ENCODE data around the gene ATP13A3.
"Not testable (repeated sequence)": the region's sequence is repeated elsewhere in the genome, so short reads cannot be mapped to it uniquely, and the experiment has no call there.

The ATP13A3 gene

DNA sequence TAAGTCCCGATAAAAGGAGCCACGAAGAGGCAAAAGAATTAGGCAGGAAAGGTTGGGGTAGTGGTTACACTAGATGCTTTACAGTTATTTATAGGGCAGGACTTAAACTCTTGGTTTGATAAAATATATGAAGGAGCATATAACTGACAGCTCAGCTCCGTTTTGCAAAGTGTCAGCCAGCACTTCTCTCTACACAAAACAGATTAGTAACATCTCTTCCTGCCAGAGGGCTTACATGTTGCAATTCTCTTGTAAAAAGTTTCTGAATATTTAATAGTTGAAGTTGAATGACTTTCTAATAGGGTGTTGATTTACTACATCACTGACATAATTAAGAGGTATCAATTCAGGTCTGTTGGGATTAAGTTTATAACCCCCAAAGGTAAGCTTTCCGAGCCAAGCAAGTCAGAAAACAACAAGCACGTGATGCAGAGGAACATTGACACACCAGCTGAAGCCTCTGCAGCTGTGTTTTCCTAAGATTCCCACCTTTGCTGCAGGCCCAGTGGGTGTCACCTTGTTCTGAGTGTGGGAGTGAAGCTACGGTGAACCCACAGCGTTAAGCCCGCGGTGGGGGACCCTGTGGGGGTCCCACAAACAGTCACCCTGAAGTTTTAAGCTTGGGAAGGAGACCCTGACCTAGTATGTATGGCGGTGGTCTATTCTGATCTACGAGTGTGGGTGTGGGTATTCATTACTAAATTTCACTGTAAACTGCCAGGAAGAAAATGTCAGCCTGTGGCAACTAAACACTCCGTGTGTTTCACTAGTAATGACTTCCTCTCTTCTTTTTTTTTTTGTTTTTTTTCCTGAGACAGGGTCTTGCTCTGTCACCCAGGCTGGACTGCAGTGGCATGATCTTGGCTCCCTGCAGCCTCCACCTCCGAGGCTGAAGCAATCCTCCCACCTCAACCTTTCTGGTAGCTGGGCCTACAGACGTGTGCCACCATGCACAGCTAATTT is 22.0 kb upstream of the ATP13A3 start:
- TF ChIP-seq, protein P1, sequence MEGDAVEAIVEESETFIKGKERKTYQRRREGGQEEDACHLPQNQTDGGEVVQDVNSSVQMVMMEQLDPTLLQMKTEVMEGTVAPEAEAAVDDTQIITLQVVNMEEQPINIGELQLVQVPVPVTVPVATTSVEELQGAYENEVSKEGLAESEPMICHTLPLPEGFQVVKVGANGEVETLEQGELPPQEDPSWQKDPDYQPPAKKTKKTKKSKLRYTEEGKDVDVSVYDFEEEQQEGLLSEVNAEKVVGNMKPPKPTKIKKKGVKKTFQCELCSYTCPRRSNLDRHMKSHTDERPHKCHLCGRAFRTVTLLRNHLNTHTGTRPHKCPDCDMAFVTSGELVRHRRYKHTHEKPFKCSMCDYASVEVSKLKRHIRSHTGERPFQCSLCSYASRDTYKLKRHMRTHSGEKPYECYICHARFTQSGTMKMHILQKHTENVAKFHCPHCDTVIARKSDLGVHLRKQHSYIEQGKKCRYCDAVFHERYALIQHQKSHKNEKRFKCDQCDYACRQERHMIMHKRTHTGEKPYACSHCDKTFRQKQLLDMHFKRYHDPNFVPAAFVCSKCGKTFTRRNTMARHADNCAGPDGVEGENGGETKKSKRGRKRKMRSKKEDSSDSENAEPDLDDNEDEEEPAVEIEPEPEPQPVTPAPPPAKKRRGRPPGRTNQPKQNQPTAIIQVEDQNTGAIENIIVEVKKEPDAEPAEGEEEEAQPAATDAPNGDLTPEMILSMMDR (IDR thresholded peaks at IDR 0.05; ENCODE audit: low read depth, low read length): no peak
- H3K4me3 ChIP-seq (ENCODE audit: low read depth, low read length): no peak overlapping the region

DNA sequence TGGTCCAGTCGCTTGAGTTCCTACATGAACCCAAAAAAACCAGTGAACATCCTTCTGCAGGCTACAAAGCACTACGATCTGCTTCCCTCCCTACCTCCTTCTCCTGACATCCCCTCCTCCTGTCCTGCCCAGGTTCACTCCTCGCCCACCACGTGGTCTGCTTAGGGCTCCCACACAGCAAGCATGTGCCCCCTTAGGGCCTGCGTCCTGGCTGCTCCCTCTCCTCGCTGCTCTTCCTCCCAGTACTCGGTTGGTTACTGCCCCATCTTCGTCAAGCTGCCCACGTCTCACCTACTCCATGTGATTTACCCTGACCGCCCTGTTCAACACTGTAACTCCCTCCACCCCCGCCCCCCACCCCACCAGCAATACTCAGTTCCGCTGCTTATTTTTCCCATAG is 20.8 kb upstream of the ATP13A3 start:
- no peak overlapping the region for H3K4me3 ChIP-seq (ENCODE audit: low read depth, low read length)
- TF ChIP-seq, protein P1 (IDR thresholded peaks at IDR 0.05; ENCODE audit: low read depth, low read length): no peak

DNA sequence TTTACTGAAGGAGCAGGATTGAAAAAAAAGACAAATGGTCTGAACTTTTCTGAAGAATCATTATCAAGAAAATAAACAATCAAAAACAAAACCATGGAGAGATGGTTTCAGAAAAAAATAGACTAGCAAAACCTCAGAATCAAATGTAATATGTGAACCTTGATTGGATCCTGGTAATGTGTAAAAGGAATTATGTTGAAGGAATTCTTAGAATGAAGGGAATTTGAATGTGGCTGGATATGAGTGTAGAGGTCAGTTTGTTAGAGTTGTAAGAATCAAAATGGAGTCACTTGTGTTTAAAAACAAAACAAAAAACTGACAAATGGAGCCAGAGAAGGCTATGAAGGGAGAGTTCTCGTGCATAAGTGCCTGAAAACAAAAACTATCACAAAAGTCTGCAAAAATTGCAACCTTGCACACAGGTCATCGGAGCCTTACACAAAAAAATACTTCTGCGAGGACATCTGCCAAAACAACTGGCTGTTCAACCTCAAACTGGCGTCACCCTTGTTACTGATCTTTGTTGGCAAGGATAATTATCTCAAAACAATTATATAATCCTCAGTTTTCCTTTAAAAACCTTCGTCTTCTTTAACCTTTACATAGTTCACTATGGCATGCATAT is 19.1 kb upstream of the ATP13A3 start:
- TF ChIP-seq, protein P1 (IDR thresholded peaks at IDR 0.05; ENCODE audit: low read depth, low read length): no peak
- H3K4me3 ChIP-seq (ENCODE audit: low read depth, low read length): no peak overlapping the region

DNA sequence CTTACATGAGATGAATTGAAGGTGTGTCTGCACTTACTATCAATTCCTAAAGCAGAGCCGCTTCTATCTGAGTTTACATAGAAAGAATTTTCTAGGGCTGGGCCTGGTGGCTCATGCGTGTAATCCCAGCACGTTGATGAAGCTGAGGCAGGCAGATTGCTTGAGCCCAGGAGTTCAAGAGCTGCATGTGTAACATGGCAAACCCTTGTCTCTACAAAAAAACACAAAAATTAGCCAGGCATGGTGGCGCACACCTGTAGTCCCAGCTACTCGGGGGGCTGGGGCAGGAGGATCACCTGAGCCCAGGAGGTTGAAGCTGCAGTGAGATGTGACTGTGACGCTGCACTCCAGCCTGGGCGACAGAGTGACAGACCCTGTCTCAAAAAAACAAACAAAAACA is 18.1 kb upstream of the ATP13A3 start:
- no peak overlapping the region for H3K4me3 ChIP-seq (ENCODE audit: low read depth, low read length)
- TF ChIP-seq, protein P1 (IDR thresholded peaks at IDR 0.05; ENCODE audit: low read depth, low read length): no peak

DNA sequence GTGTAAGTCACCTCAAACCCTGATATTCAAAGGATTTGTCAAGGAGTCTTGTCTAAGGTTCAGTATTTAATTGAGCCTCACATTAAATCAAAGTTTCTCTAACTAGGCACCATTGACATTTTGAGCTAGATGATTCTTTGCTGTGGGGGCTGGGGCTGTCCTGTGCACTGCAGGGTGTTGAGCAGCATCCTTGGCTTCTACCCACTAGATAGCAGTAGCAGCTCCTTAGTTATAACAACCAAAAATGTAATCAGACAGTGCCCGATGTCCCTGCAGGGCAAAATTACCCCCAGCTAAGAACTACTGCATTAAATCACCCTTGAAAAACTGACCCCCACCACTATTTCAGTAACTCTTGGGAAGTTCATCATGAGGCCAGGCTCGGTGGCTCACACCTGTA is 17.3 kb upstream of the ATP13A3 start:
- TF ChIP-seq, protein P1 (IDR thresholded peaks at IDR 0.05; ENCODE audit: low read depth, low read length): no peak
- no peak overlapping the region for H3K4me3 ChIP-seq (ENCODE audit: low read depth, low read length)

DNA sequence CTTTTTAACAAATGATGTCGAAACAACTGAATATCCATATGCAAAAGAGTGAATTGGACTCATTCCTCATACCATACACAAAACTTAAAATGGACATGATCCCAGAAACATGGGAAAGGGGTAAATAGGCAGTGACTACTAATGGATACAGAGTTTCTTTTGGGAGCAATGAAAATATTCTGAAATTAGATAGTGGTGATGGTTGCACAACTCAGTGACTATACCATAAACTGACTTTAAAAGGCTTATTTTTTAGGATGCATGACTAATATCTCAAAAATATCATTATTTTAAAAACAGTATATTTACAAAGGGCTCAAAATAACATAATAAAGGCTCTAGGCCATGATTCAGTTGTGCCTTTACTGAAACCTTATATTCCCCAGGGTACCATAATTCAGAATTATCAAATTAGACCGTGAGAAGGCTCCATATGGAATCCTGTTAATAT is 16.3 kb upstream of the ATP13A3 start:
- TF ChIP-seq, protein P1 (IDR thresholded peaks at IDR 0.05; ENCODE audit: low read depth, low read length): no peak
- H3K4me3 ChIP-seq (ENCODE audit: low read depth, low read length): no peak overlapping the region

DNA sequence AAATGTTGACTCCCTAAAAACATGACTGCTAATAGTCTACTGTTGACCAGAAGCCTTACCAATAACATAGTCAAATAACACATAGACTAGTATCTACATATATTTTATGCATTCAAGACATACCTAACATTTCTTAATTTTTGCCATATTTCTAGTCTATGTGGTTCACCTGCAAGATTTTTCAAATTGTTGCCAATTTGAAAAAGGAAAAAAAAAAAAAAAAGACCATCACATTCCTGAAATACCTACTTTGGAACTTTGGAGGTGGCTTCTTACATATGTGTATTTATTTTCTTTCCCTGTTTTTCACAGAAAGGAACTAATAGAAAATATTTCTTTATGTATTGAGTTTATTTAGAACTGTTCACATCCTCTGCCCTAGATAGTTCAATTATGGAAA is 13.4 kb upstream of the ATP13A3 start:
- TF ChIP-seq, protein P1 (IDR thresholded peaks at IDR 0.05; ENCODE audit: low read depth, low read length): no peak
- H3K4me3 ChIP-seq (ENCODE audit: low read depth, low read length): no peak overlapping the region

DNA sequence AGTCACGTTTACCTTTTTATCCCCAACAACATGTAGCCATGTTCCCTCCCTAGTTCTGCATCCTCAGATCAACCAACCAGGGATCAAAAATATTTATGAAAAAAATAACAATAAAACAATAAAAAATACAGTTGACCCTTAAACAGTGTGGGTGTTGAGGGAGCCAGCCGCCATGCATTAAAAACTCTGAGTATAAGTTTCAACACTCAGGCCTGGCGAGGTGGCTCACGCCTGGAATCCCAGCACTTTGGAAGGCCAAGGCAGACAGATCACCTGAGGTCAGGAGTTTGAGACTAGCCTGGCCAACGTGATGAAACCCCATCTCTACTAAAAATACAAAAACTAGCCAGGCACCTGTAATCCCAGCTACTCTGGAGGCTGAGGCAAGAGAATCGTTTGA is 12.7 kb upstream of the ATP13A3 start:
- not testable (repeated sequence) for H3K4me3 ChIP-seq (ENCODE audit: low read depth, low read length)
